HUES64 (cell line): ENCODE measurements around the gene TRMO. TPM values are rescaled to one million over a fixed set of nuclear protein-coding genes. Genes with fewer than 3 reads are reported as not detected.
"Not testable (repeated sequence)": the region's sequence is repeated elsewhere in the genome, so short reads cannot be mapped to it uniquely, and the experiment has no call there.

Experiments
- H3K27ac ChIP-seq: 2 replicates; pipeline ENCODE4 v1.7.0; 2013; ENCODE audit warnings: low read depth, low read length, inconsistent platforms
- H3K27me3 ChIP-seq: 2 replicates; pipeline ENCODE4 v1.6.1; 2013; ENCODE audit warnings: mild to moderate bottlenecking, low read length; ENCODE audit not compliant: insufficient read depth
- H3K36me3 ChIP-seq: 2 replicates; pipeline ENCODE4 v1.6.1; 2013; ENCODE audit warnings: mild to moderate bottlenecking, low read length; ENCODE audit not compliant: insufficient read depth
- H3K4me1 ChIP-seq: 2 replicates; pipeline ENCODE4 v1.6.1; 2013; ENCODE audit warnings: mild to moderate bottlenecking, low read length, moderate library complexity; ENCODE audit not compliant: insufficient read depth
- H3K4me3 ChIP-seq: 2 replicates; pipeline ENCODE4 v1.5.1; 2013; ENCODE audit warnings: mild to moderate bottlenecking, low read length, moderate library complexity
- H3K9ac ChIP-seq: 2 replicates; pipeline ENCODE4 v1.6.1; 2013; ENCODE audit warnings: mild to moderate bottlenecking, low read depth, low read length
- H3K9me3 ChIP-seq: 2 replicates; pipeline ENCODE4 v1.6.1; 2013; ENCODE audit warnings: low read depth, low read length; ENCODE audit not compliant: insufficient read depth
- WGBS: fragments of 150-250, 120-280 bp; methylation state at CpG from one replicate; pipeline ENCODE4 v1.1.7; 2013; ENCODE audit warnings: missing lambda C conversion rate; 5-methylcytosine and 5-hydroxymethylcytosine counted together
- polyA plus RNA-seq, 2 experiments: library from polyadenylated mRNA; stranded (reverse); fragments of 50-300 nt; gene quantifications; one replicate each; pipeline ENCODE4 v1.2.3, GENCODE V29; 2013

TRMO gene, protein sequence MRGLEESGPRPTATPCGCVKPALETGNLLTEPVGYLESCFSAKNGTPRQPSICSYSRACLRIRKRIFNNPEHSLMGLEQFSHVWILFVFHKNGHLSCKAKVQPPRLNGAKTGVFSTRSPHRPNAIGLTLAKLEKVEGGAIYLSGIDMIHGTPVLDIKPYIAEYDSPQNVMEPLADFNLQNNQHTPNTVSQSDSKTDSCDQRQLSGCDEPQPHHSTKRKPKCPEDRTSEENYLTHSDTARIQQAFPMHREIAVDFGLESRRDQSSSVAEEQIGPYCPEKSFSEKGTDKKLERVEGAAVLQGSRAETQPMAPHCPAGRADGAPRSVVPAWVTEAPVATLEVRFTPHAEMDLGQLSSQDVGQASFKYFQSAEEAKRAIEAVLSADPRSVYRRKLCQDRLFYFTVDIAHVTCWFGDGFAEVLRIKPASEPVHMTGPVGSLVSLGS
- 5.5 TPM for polyA plus RNA-seq (2013, experiment 1 of 2)
- polyA plus RNA-seq (2013, experiment 2 of 2): 5.7 TPM

DNA sequence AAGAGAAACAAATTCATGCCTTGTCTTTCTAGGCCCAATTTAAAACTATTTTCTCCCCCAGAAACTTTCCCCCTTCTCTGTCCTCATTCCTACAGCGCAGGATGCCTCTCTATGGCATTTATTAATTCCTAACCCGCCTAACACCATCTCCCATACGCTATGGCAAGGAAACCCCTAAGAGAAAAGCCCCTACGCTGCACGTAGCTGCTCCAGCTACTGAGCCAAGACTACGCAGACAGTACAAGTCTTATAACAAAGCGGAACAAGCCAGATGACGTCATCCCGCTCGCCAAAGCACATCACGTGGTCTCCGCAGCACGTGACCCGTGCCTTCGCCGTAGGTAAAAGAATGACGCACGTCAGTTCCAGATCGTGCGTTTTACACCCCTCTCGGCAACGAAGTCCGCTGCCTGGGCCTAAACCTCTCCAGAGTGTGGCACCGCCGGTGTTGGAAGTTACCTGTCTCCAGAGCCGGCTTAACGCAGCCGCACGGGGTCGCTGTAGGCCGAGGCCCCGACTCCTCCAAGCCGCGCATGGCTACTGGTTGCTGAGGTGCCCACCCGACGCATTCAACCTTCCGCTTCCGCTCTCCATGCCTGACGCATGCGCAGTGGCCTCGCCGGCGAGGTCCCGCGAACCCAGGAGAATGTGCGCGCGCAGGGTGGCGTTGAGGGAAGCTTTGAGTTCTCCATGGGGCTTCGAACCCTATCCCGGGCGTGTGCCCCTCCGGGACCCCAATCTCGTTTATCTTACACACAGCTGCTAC is at the start of gene TRMO:
Gene TRMO (minus strand): TSS at position 542 of the 766 bp plus-strand sequence. CDS start 7 bp downstream, at position 535.
- Histone ChIP-seq H3K27ac (peak within 1 kb of the TSS; percentile 92), H3K9me3 (no peaks in the 10 kb centered on the region), H3K4me1 (no peaks in the 10 kb centered on the region), H3K36me3 (no peaks in the 10 kb centered on the region), H3K27me3 (peaks cover 45% of the 10 kb centered on the region), H3K9ac (peak within 1 kb of the TSS; percentile 67), H3K4me3 (peak within 1 kb of the TSS; percentile 59)
- 2% methylated on average over 54 of the region's 54 CpGs for WGBS

DNA sequence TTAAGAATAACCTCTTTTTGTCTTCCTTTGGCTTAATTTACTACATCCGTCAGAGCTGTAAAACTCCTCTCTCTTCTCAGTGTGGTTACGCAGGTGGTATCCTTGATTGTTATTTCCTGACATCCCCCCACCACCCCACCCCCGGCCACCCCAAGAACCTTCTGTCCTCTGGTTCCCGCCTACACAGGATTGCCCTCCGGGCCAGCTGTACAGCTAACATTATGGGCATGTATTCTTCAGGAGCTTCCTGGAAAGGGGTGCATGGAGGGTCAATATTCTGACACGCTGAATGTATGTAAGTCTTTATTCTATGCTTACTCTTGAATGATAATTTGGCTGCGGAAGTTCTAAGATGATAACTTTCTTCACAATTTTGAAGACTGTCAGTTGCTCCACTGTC is 47.9 kb upstream of the TRMO start:
- H3K9ac ChIP-seq: no peak overlapping the region
- H3K9me3 ChIP-seq: no peaks in the 10 kb centered on the region
- no peaks in the 10 kb centered on the region for H3K4me1 ChIP-seq
- 89% methylated on average over 6 of the region's 7 CpGs for WGBS
- peaks cover 79% of the 10 kb centered on the region for H3K27me3 ChIP-seq
- no peak overlapping the region for H3K4me3 ChIP-seq
- H3K27ac ChIP-seq: no peak overlapping the region
- no peaks in the 10 kb centered on the region for H3K36me3 ChIP-seq

DNA sequence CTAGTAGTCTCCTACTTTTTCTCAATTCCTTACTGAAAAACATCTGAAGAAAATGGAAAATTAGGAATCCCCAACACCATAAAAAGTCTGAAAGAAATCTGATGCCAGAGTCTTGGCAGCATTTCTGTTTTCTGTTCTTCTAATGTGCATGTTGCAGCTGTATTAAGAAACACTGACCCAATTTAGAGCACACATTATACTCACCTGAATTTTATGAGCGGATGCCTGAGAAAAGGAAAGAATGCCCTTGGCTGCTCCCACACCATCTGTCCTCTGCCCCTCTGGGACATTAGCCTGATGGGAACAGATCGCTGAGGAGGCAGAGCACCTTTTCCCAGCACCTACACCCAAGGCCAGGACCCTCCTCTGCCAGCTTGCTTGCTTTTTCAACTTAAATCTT is 46.7 kb upstream of the TRMO start:
- H3K27me3 ChIP-seq: peaks cover 82% of the 10 kb centered on the region
- H3K27ac ChIP-seq: no peak overlapping the region
- H3K9me3 ChIP-seq: no peaks in the 10 kb centered on the region
- no peak overlapping the region for H3K4me3 ChIP-seq
- no peaks in the 10 kb centered on the region for H3K36me3 ChIP-seq
- H3K9ac ChIP-seq: no peak overlapping the region
- WGBS: 85% methylated on average over 2 of the region's 2 CpGs
- H3K4me1 ChIP-seq: no peaks in the 10 kb centered on the region

DNA sequence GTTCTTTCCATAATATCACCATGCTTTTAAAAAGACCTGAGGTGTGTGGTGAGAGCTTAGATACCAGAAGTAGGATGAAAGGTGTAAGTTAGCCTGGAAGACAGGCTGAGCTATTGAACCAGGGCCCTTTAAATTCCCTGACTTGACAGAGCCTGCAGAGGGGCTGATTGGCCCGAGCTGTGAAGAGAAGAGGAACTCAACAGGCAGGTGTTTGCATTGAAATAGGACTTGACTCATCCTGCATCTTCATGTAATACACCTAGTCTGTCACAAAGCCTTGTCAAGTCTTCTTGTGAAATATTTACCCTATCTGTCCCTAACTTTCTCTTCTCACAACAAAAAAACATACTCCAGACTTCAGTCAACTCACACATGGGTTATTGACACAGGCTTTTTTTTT is 44.2 kb upstream of the TRMO start:
- peaks cover 76% of the 10 kb centered on the region for H3K27me3 ChIP-seq
- no peaks in the 10 kb centered on the region for H3K36me3 ChIP-seq
- H3K4me1 ChIP-seq: no peaks in the 10 kb centered on the region
- 8% methylated on average over 1 of the region's 1 CpG for WGBS
- H3K9me3 ChIP-seq: no peaks in the 10 kb centered on the region
- H3K4me3 ChIP-seq: no peak overlapping the region
- no peak overlapping the region for H3K27ac ChIP-seq
- H3K9ac ChIP-seq: no peak overlapping the region

DNA sequence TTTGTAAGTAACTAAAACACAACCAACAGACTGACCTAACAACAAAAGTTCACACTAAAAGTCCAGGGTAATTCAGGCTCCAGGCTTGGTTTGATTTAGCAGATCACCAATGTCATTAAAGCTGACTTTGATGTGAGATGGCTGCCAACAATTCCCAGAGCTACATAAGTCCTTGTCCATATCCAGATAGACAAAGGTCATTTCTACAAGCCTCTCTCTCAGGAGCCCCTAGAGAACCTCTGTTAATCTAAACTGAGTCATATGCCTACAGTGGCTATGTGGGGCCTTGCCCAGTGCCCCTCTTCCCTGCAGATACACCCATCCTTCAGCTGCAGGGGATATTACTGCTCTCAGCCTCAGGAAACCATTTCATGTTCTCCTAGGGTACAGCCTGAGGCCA is 42.6 kb upstream of the TRMO start:
- no peak overlapping the region for H3K9ac ChIP-seq
- no peak overlapping the region for H3K4me3 ChIP-seq
- no peaks in the 10 kb centered on the region for H3K4me1 ChIP-seq
- no peaks in the 10 kb centered on the region for H3K36me3 ChIP-seq
- peaks cover 62% of the 10 kb centered on the region for H3K27me3 ChIP-seq
- no peaks in the 10 kb centered on the region for H3K9me3 ChIP-seq
- H3K27ac ChIP-seq: no peak overlapping the region

DNA sequence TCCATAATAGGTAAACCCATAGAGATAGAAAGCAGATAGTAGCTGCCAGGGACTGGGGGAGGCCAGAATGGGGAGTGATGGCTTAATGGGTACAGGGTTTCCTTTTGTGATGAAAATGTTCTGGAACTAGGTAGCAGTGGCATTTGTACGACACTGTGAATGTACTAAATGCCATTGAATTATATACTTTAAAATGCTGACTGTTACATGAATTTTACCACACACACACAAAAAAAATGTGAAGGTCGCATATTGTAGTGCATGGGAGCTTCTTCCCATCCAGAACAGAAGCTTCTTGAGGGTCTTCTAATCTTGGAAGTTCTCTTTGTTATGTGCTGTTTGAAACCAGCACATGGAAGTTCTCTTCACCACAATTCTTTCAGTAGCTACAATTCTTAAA is 40.9 kb upstream of the TRMO start:
- Histone ChIP-seq H3K4me1 (no peaks in the 10 kb centered on the region), H3K9ac (no peak overlapping the region), H3K27ac (no peak overlapping the region), H3K4me3 (no peak overlapping the region), H3K36me3 (no peaks in the 10 kb centered on the region), H3K27me3 (peaks cover 48% of the 10 kb centered on the region), H3K9me3 (no peaks in the 10 kb centered on the region)
- WGBS: 83% methylated on average over 1 of the region's 2 CpGs

DNA sequence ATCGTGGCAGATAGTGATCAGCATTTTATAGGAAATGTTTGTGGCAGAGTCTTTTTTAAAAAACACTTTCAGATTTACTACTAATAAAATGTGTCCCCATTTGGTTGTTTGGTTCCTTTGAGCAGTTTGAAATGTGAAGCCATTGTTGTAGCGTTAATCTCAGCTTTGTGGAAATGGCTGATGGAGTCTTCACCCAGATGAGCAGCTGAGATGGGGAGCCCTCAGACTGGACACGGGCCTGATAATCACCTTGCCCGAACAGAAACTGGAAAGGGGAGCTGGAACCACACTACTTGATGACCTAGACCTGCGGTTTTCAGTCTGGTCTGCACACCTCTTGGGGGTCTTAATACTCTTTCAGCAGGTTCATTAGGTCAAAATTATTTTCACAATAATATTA is 40.3 kb upstream of the TRMO start:
- peaks cover 42% of the 10 kb centered on the region for H3K27me3 ChIP-seq
- H3K4me1 ChIP-seq: no peaks in the 10 kb centered on the region
- no peak overlapping the region for H3K27ac ChIP-seq
- no peak overlapping the region for H3K9ac ChIP-seq
- H3K4me3 ChIP-seq: no peak overlapping the region
- 95% methylated on average over 5 of the region's 5 CpGs for WGBS
- no peaks in the 10 kb centered on the region for H3K9me3 ChIP-seq
- no peaks in the 10 kb centered on the region for H3K36me3 ChIP-seq

DNA sequence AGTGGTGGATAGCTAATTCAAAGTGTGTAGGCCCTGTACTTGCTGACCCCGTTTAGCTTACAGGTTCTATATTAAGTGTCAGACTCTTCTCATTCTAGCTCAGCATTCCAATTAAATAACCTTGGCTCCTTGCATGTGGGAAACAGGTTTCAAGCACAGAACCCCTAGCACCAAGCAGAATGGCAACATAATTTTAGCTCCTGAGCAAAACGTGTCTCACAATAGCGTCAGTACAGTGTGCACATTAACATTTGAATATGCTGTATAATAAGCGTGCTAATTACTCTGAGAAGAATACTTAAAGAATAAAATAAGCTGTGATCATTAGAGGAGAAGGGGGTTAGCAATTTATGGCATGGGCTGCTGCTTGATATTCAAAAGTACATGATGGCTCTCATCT is 39.8 kb upstream of the TRMO start:
- Histone ChIP-seq H3K27ac (no peak overlapping the region), H3K9ac (no peak overlapping the region), H3K4me3 (no peak overlapping the region), H3K27me3 (peaks cover 41% of the 10 kb centered on the region), H3K36me3 (no peaks in the 10 kb centered on the region), H3K9me3 (no peaks in the 10 kb centered on the region), H3K4me1 (no peaks in the 10 kb centered on the region)
- 90% methylated on average over 4 of the region's 4 CpGs for WGBS

DNA sequence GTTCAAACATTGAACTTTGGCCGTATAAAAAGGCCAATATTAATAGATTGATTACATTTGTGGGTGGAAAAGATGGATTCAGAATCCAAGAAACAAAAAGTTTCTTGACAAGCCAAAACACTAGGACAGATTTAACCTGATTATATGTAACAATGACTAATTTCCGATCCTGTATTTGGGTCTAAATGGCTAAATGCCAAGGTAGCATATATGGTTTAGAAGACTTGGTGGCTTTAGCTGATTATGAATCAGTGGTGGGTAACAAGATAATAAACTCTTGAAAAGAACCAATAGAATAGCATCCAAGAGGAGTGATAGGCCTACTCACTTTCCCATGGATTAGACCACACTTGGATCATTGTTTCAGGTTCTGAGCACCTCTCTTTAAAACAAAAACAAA is 39.1 kb upstream of the TRMO start:
- no peaks in the 10 kb centered on the region for H3K4me1 ChIP-seq
- H3K27me3 ChIP-seq: peaks cover 41% of the 10 kb centered on the region
- H3K9ac ChIP-seq: no peak overlapping the region
- no peaks in the 10 kb centered on the region for H3K36me3 ChIP-seq
- H3K4me3 ChIP-seq: no peak overlapping the region
- no peak overlapping the region for H3K27ac ChIP-seq
- WGBS: 86% methylated on average over 2 of the region's 2 CpGs
- no peaks in the 10 kb centered on the region for H3K9me3 ChIP-seq

DNA sequence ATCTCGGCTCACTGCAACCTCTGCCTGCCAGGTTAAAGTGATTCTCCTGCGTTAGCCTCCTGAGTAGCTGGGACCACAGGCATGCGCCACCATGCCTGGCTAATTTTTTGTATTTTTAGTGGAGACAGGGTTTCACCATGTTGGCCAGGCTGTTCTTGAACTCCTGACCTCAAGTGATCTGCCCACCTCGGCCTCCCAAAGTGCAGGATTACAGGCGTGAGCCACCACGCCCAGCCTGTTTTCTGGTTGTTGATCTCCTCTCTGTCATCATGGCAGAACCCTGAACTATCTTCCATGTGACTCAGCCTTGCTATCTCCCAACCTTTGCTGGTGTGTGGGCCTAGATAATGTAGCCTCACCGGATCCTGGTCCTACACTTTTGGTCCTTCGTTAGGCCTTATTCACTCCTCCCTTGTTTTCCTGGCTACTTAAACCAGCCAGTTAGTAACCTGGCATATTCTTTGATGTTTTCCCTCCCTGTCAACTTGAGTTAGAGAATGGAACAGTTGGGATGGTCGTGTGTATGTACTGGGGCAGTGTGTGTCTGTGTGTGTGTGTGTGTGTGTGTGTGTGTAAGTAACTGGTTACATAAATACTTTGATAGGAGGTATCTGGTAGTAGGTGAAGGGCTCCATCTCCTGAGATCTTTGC is 38.5 kb upstream of the TRMO start:
- not testable (repeated sequence) for H3K4me3 ChIP-seq, H3K9me3 ChIP-seq, H3K4me1 ChIP-seq, H3K36me3 ChIP-seq, H3K9ac ChIP-seq, H3K27ac ChIP-seq
- H3K27me3 ChIP-seq: peaks cover 41% of the 10 kb centered on the region
- WGBS: 88% methylated on average over 9 of the region's 9 CpGs

DNA sequence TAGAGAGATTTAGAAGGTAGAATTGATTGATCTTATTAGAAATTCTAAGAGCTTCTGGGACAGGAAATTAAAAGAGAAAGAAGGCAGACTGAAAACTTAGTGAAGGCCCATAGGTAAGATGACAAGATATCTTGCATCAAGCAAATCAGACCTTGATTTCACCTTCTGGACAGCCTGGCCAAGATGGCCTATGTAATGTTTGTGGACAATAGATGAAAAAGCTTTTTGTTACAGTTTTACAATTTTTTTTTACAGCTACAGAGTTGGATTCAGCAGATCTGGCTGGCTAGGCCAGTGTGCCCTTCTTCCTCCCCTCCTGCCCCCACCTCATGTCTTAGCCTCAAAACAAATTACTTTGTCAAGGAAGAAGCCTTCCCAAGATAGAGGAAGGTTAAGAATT is 37.3 kb upstream of the TRMO start:
- Histone ChIP-seq H3K9me3 (no peaks in the 10 kb centered on the region), H3K36me3 (no peaks in the 10 kb centered on the region), H3K27me3 (peaks cover 29% of the 10 kb centered on the region), H3K27ac (no peak overlapping the region), H3K9ac (no peak overlapping the region), H3K4me1 (no peaks in the 10 kb centered on the region), H3K4me3 (no peak overlapping the region)
